Left lung (tissue), 10 donors: ENCODE measurements around the gene FAM227B. TPM values are rescaled to one million over a fixed set of nuclear protein-coding genes. Genes with fewer than 3 reads are reported as not detected.

Experiments
- ATAC-seq: fragments of 200-7000 bp; cut with Tn5 transposase; one replicate; pipeline ENCODE4 v1.9.1; 2020; ENCODE audit warnings: moderate library complexity
- DNase-seq, 4 donors: peaks; one replicate each; pipeline ENCODE4 v3.0.0-alpha.2; 2013 to 2020
- H3K27ac ChIP-seq, 2 donors: fragments of 200-600 bp; sonication (generic) in 1 of 2; one replicate each; pipeline versions ENCODE4 v1.5.0 to v1.8.0; 2020 to 2021
- H3K27me3 ChIP-seq, 2 donors: fragments of 200-600 bp; sonication (generic) in 1 of 2; one replicate each; pipeline versions ENCODE4 v1.5.0 to v1.8.0; 2020 to 2021
- H3K36me3 ChIP-seq, 2 donors: fragments of 200-600 bp; sonication (generic) in 1 of 2; one replicate each; pipeline versions ENCODE4 v1.5.0 to v1.8.0; 2020 to 2021
- H3K4me1 ChIP-seq, 2 donors: fragments of 200-600 bp; one replicate each; pipeline ENCODE4 v1.8.0; 2021
- H3K4me3 ChIP-seq, 2 donors: fragments of 200-600 bp; sonication (generic) in 1 of 2; one replicate each; pipeline versions ENCODE4 v1.5.0 to v1.8.0; 2020 to 2021; ENCODE audit warnings: mild to moderate bottlenecking in 1 of 2
- H3K9me3 ChIP-seq, 2 donors: fragments of 200-600 bp; sonication (generic) in 1 of 2; one replicate each; pipeline versions ENCODE4 v1.5.0 to v1.8.0; 2020 to 2021
- CTCF ChIP-seq, 2 donors: fragments of 200-600 bp; sonication (generic) in 1 of 2; IDR thresholded peaks; one replicate each; pipeline versions ENCODE4 v1.5.0 to v1.8.0; 2021; ENCODE audit warnings: antibody characterized with exemption in 2 of 2
- intact Hi-C, 2 donors: fragments of 100-400 bp; cut with DNase I; formaldehyde crosslinking; loops; one replicate each; pipeline versions ENCODE4 v1.11.2 to v1.14.2; 2022
- polyA plus RNA-seq, 6 donors: library from polyadenylated mRNA; unstranded; fragments of 120-200 nt; gene quantifications; one replicate each; pipeline ENCODE4 v1.2.1, GENCODE V29; 2013; ENCODE audit not compliant: insufficient read length in 6 of 6
- total RNA-seq, 2 donors: library from RNA; stranded (reverse); fragmentation: NEBNext Ultra II Directional; extraction: Animal tissue kit (Norgen Biotek cat#: 25700); gene quantifications; one replicate each; pipeline ENCODE4 v1.2.1, GENCODE V29; 2021
- donor health status: DM: no; HTN: yes; CAD: no.
- donor health status: DM: no; HTN: no; CAD: no.

The FAM227B gene
- total and polyA plus RNA-seq, 8 donors, result 2.3 to 17.2 (median 13.3) TPM

GRCh38 chr15:49301562-49301961 is 319.1 kb downstream of the FAM227B start:
- intact Hi-C loops, result no loop called here
- DNase-seq (no peak), ATAC-seq (no peak)
- Histone ChIP-seq H3K27ac (no peak overlapping the region), H3K36me3 (peaks cover 0 to 21% of the 10 kb centered on the region in 2 donors), H3K9me3 (peaks cover 0 to 5% of the 10 kb centered on the region in 2 donors), H3K4me3 (no peak overlapping the region), H3K27me3 (no peaks in the 10 kb centered on the region), H3K4me1 (no peaks in the 10 kb centered on the region)
- TF ChIP-seq CTCF (IDR thresholded peaks at IDR 0.05), result no peak

DNA sequence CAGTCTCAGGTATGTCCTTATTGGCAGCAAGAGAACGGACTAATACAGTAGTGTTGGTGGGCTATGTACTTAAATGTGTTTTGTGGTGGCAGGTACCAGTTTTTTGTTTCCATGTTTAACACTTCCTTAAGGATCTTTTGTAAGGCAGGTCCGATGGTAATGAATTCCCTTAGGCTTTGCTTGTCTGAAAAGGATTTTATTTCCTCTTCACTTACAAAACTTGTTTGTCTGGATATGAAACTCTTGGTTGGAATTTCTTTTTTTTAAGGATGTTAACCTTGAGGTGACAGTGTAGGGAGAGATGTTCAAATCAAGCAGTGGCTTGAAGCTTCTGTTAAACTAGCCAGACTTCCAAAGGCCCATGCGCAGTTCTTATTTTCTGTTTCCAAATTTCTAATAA is 319.8 kb downstream of the FAM227B start:
- Histone ChIP-seq H3K4me1 (no peaks in the 10 kb centered on the region), H3K27ac (no peak overlapping the region), H3K36me3 (peaks cover 0 to 29% of the 10 kb centered on the region in 2 donors), H3K4me3 (no peak overlapping the region), H3K27me3 (no peaks in the 10 kb centered on the region), H3K9me3 (peaks cover 0 to 5% of the 10 kb centered on the region in 2 donors)
- TF ChIP-seq CTCF (IDR thresholded peaks at IDR 0.05), result no peak
- DNase-seq (no peak), ATAC-seq (no peak)
- intact Hi-C loops, result no loop called here

- no peak for ATAC-seq
- intact Hi-C loops, result no loop called here
- no peak overlapping the region for H3K4me3 ChIP-seq
Measured at GRCh38 chr15:49297584-49297983, 323.0 kb downstream of the FAM227B start.

DNA sequence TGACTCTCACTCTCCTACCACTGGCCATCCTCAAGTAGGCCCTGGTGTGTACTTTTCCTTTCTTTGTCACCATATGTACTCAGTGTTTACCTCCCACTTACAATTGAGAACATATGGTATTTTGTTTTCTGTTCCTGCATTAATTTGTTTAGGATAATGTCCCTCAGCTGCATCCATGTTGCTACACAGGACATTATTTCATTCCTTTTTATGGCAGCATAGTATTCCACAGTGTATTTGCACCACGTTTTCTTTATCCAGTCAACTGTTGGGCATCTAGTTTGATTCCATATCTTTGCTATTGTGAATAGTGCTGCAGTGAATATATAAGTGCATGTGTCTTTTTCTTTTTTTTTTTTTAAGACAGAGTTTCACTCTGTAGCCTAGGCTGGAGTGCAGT is 324.4 kb downstream of the FAM227B start:
- Histone ChIP-seq H3K27me3 (no peaks in the 10 kb centered on the region), H3K27ac (no peak overlapping the region), H3K36me3 (peaks cover 0 to 26% of the 10 kb centered on the region in 2 donors), H3K9me3 (peaks cover 0 to 5% of the 10 kb centered on the region in 2 donors), H3K4me3 (no peak overlapping the region), H3K4me1 (no peaks in the 10 kb centered on the region)
- no peak for TF ChIP-seq CTCF (IDR thresholded peaks at IDR 0.05)
- intact Hi-C loops, result no loop called here
- ATAC-seq (no peak), DNase-seq (no peak)

More at GRCh38 chr15:49297584-49297983, 323.0 kb downstream of the FAM227B start:
- Histone ChIP-seq H3K27ac (no peak overlapping the region), H3K9me3 (peaks cover 0 to 5% of the 10 kb centered on the region in 2 donors), H3K27me3 (no peaks in the 10 kb centered on the region), H3K4me1 (no peaks in the 10 kb centered on the region), H3K36me3 (peaks cover 0 to 25% of the 10 kb centered on the region in 2 donors)
- DNase-seq, result no peak
- TF ChIP-seq CTCF (IDR thresholded peaks at IDR 0.05), result no peak

DNA sequence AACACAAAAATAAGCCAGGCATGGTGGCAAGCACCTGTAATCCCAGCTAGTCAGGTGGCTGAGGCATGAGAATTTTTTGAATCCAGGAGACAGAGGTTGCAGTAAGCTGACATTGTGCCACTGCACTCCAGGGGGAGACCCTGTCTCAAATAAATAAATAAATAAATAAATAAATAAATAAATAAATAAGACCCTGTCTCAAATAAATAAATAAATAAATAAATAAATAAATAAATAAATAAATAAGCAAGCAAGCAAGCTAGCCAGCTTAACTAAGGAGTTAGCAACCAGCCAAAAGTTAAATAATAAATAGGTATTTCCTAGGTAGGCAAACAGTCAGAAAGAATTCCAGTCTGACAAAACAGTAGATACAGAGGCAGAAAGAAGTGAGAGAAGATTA is 326.7 kb downstream of the FAM227B start:
- H3K4me3 ChIP-seq, result no peak overlapping the region
- no peaks in the 10 kb centered on the region for H3K27me3 ChIP-seq
- peaks cover 0 to 5% of the 10 kb centered on the region in 2 donors for H3K9me3 ChIP-seq
- DNase-seq (no peak), ATAC-seq (no peak)
- no peak overlapping the region for H3K27ac ChIP-seq
- no peaks in the 10 kb centered on the region for H3K4me1 ChIP-seq
- intact Hi-C loops, result no loop called here
- TF ChIP-seq CTCF (IDR thresholded peaks at IDR 0.05), result no peak
- H3K36me3 ChIP-seq, result peaks cover 0 to 26% of the 10 kb centered on the region in 2 donors
